ENCODE results near the gene MYH14. TPM values are rescaled to one million over a fixed set of nuclear protein-coding genes. Genes with fewer than 3 reads are reported as not detected.

Gene MYH14
- total and polyA plus RNA-seq, 9 of the 15 experiments (the other 6 are each of a cell fraction or from before 2014, with no cell fraction given): 0.04 to 0.86 (median 0.19) TPM; not detected in 2

- H3K27me3 ChIP-seq (ENCODE audit: control insufficient read depth in 2 of 2, insufficient read depth in 2 of 2, low read length in 2 of 2): peaks cover under 1 to 25% of the 10 kb centered on the region in 2 experiments; a peak in 3 of 5 replicates
- H3K9me3 ChIP-seq (replicated peaks; ENCODE audit: control insufficient read depth, insufficient read depth, low read depth, low read length): no peaks in the 10 kb centered on the region
- no peak overlapping the region for H3K4me3 ChIP-seq
- ChIA-PET POLR2A (interaction anchor here (0.5 kb wide), 1 partner anchor 383 kb away, joined by 3 read pairs; no protein-coding TSS in a partner anchor), CTCF (ENCODE audit: low intra/inter-chr PET ratio) (no interaction called here)
- no peaks in the 10 kb centered on the region for H3K79me2 ChIP-seq (ENCODE audit: control insufficient read depth, insufficient read depth, low read length)
- peak overlapping the region in 1 of 2 experiments; percentile 35; a peak in 1 of 4 replicates for H3K9ac ChIP-seq (ENCODE audit: insufficient read depth in 1 of 2, low read depth in 2 of 2, low read length in 2 of 2)
- no TSS peak for BruUV-seq (replicated peaks)
- in situ Hi-C loops (cut with MboI) (no loop called here), intact Hi-C loops (cut with micrococcal nuclease) (no loop called here)
- no peaks in the 10 kb centered on the region; the same call in 1 of the 2 replicates for H4K20me1 ChIP-seq (replicated peaks; ENCODE audit: control insufficient read depth, insufficient read depth, low read length)
- no peaks in the 10 kb centered on the region for H3K36me3 ChIP-seq (ENCODE audit: control insufficient read depth, insufficient read depth, low read length)
- FAIRE-seq (no peak), DNase-seq (ENCODE audit: extremely low read depth in 1 of 4, low spot score in 3 of 4) (no peak), ATAC-seq (no peak)
- H3K4me1 ChIP-seq (replicated peaks in 1 of 2; ENCODE audit: control insufficient read depth in 2 of 2, insufficient read depth in 2 of 2, low read length in 2 of 2): no peaks in the 10 kb centered on the region; a peak in 1 of 5 replicates
- no peak overlapping the region for H3K4me2 ChIP-seq (ENCODE audit: insufficient read depth, low read length)
- H3K27ac ChIP-seq (ENCODE audit: extremely low read depth, low read depth, low read length): no peak overlapping the region
- WGBS (ENCODE audit: insufficient coverage, low coverage, missing lambda C conversion rate): 1% methylated on average over 5 of the region's 5 CpGs
- no peak overlapping the region for H2AFZ ChIP-seq (ENCODE audit: low read depth, low read length)
- TF ChIP-seq HBP1 (CRISPR knock-in tag; IDR thresholded peaks at IDR 0.05): no peak
- H3K9me1 ChIP-seq (ENCODE audit: control insufficient read depth, insufficient read depth, low read length): no peaks in the 10 kb centered on the region
Measured at GRCh38 chr19:50195224-50195623, 8.2 kb upstream of the MYH14 start.

DNA sequence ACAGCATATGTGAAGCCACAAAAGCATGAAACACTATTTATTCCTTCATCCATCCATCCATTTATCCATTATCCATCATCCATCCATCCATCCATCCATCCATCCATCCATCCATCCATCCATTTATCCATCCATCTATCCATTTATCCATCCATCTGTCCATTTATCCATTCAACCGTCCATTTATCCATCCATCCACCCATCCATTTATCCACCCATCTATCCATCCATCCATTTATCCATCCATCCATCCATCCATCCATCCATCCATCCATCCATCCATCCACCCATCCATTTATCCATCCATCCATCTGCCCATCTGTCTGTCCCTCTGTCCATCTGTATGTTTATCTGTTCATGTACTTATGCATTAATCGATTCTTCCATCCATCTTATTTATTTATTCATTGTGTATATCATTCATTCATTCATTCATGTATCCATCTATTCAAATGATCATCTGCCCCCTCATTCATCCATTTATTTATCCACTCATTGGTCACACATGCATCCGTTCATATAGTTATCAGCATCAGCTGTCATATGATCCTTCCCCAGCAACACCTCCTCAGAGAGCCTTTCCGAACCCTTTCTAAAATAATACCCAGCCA is 7.0 kb upstream of the MYH14 start:
- no peaks in the 10 kb centered on the region for H3K79me2 ChIP-seq (ENCODE audit: control insufficient read depth, insufficient read depth, low read length)
- 1% methylated on average over 4 of the region's 4 CpGs for WGBS (ENCODE audit: insufficient coverage, low coverage, missing lambda C conversion rate)
- in situ Hi-C loops (cut with MboI): no loop called here
- ChIA-PET CTCF (ENCODE audit: low intra/inter-chr PET ratio) (no interaction called here), POLR2A (no interaction called here)
- no peaks in the 10 kb centered on the region for H3K9me1 ChIP-seq (ENCODE audit: control insufficient read depth, insufficient read depth, low read length)
- no peak overlapping the region for H3K27ac ChIP-seq (ENCODE audit: extremely low read depth, low read depth, low read length)
- FAIRE-seq (no peak), ATAC-seq (no peak), DNase-seq (ENCODE audit: extremely low read depth in 1 of 4, low spot score in 3 of 4) (no peak)
- H3K9me3 ChIP-seq (replicated peaks; ENCODE audit: control insufficient read depth, insufficient read depth, low read depth, low read length): no peaks in the 10 kb centered on the region
- BruUV-seq (replicated peaks): no TSS peak
- no peaks in the 10 kb centered on the region; the same call in 1 of the 2 replicates for H4K20me1 ChIP-seq (replicated peaks; ENCODE audit: control insufficient read depth, insufficient read depth, low read length)
- intact Hi-C loops (cut with micrococcal nuclease): no loop called here
- no peaks in the 10 kb centered on the region for H3K36me3 ChIP-seq (ENCODE audit: control insufficient read depth, insufficient read depth, low read length)
- H3K4me1 ChIP-seq (replicated peaks in 1 of 2; ENCODE audit: control insufficient read depth in 2 of 2, insufficient read depth in 2 of 2, low read length in 2 of 2): no peaks in the 10 kb centered on the region; a peak in 1 of 5 replicates
- H3K4me3 ChIP-seq: no peak overlapping the region
- no peak overlapping the region for H3K4me2 ChIP-seq (ENCODE audit: insufficient read depth, low read length)
- H3K9ac ChIP-seq (ENCODE audit: insufficient read depth in 1 of 2, low read depth in 2 of 2, low read length in 2 of 2): no peak overlapping the region
- H2AFZ ChIP-seq (ENCODE audit: low read depth, low read length): no peak overlapping the region
- H3K27me3 ChIP-seq (ENCODE audit: control insufficient read depth in 2 of 2, insufficient read depth in 2 of 2, low read length in 2 of 2): peaks cover 0 to 15% of the 10 kb centered on the region in 2 experiments; a peak in 2 of 5 replicates
- TF ChIP-seq NRF1 (conservative IDR thresholded peaks at IDR 0.05 in 1 of 2, IDR thresholded peaks at IDR 0.05 in 1 of 2): no peak
- no peak for TF ChIP-seq TSHZ1 (CRISPR knock-in tag; IDR thresholded peaks at IDR 0.05)
- TF ChIP-seq, protein P1, sequence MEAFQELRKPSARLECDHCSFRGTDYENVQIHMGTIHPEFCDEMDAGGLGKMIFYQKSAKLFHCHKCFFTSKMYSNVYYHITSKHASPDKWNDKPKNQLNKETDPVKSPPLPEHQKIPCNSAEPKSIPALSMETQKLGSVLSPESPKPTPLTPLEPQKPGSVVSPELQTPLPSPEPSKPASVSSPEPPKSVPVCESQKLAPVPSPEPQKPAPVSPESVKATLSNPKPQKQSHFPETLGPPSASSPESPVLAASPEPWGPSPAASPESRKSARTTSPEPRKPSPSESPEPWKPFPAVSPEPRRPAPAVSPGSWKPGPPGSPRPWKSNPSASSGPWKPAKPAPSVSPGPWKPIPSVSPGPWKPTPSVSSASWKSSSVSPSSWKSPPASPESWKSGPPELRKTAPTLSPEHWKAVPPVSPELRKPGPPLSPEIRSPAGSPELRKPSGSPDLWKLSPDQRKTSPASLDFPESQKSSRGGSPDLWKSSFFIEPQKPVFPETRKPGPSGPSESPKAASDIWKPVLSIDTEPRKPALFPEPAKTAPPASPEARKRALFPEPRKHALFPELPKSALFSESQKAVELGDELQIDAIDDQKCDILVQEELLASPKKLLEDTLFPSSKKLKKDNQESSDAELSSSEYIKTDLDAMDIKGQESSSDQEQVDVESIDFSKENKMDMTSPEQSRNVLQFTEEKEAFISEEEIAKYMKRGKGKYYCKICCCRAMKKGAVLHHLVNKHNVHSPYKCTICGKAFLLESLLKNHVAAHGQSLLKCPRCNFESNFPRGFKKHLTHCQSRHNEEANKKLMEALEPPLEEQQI (IDR thresholded peaks at IDR 0.05): no peak
- TF ChIP-seq ZNF561 (CRISPR knock-in tag; conservative IDR thresholded peaks at IDR 0.05): no peak
- TF ChIP-seq ZNF778 (CRISPR knock-in tag; IDR thresholded peaks at IDR 0.05): no peak
- no peak for TF ChIP-seq TSC22D4 (tag; IDR thresholded peaks at IDR 0.05)
- TF ChIP-seq ZBED1 (IDR thresholded peaks at IDR 0.05): no peak

Data from K562 (cell line).